Retinal pigment epithelial cell (primary cell): ENCODE measurements around the gene LRRC45.

Experiments
- DNase-seq: peaks from one replicate; pipeline ENCODE4 v3.0.0-alpha.2; 2010; ENCODE audit warnings: low read depth
- H3K4me3 ChIP-seq: 2 replicates; pipeline ENCODE4 v1.5.1; 2011; ENCODE audit warnings: mild to moderate bottlenecking, low read length, control low read depth, moderate library complexity
- CTCF ChIP-seq: conservative IDR thresholded peaks from 2 replicates; pipeline ENCODE4 v1.5.1; 2011; ENCODE audit warnings: low read depth, low read length, control low read depth, inconsistent platforms

Gene LRRC45

GRCh38 chr17:81990836-81991683 lies 32.0 kb upstream of the LRRC45 start:
- DNase-seq: no peak
- no peak overlapping the region for H3K4me3 ChIP-seq
- TF ChIP-seq CTCF: no peak

- peak; percentile 87 for DNase-seq
- TF ChIP-seq CTCF: no peak
- H3K4me3 ChIP-seq: no peak overlapping the region
Measured at GRCh38 chr17:81991684-81992305, 31.3 kb upstream of the LRRC45 start.

- no peak for TF ChIP-seq CTCF
- H3K4me3 ChIP-seq: no peak overlapping the region
- DNase-seq: no peak
Measured at GRCh38 chr17:81992306-81993102, 30.6 kb upstream of the LRRC45 start.

- TF ChIP-seq CTCF: no peak
- DNase-seq: no peak
- H3K4me3 ChIP-seq: no peak overlapping the region
Measured at GRCh38 chr17:81993729-81994592, 29.1 kb upstream of the LRRC45 start.

GRCh38 chr17:81994593-81995462 lies 28.3 kb upstream of the LRRC45 start:
- no peak for TF ChIP-seq CTCF
- no peak for DNase-seq
- H3K4me3 ChIP-seq: no peak overlapping the region
